ENCODE results near the gene PHKG1. TPM values are rescaled to one million over a fixed set of nuclear protein-coding genes. Genes with fewer than 3 reads are reported as not detected.

The PHKG1 gene
- total and polyA plus RNA-seq, 2 of the 8 experiments (the other 6 are each of a cell fraction or from before 2014, with no cell fraction given), result 0.03 to 0.61 TPM

- H2BK120ac ChIP-seq (replicated peaks; ENCODE audit: low read depth, low read length), result no peak overlapping the region
- no peak for TF ChIP-seq RNF2 (IDR thresholded peaks at IDR 0.05; ENCODE audit: borderline replicate concordance, low read depth, low read length, missing control alignments, poor library complexity, severe bottlenecking)
- no peak for TF ChIP-seq SIRT6 (IDR thresholded peaks at IDR 0.05; ENCODE audit: low read length)
- no peak for TF ChIP-seq PHF8 (conservative IDR thresholded peaks at IDR 0.05; ENCODE audit: low read depth, low read length)
- TF ChIP-seq CBX8 (IDR thresholded peaks at IDR 0.05; ENCODE audit: borderline replicate concordance, low read depth, low read length), result no peak
- no peak for TF ChIP-seq ZNF274 (IDR thresholded peaks at IDR 0.05; ENCODE audit: borderline replicate concordance, extremely low read depth, low read length)
- TF ChIP-seq SUZ12 (IDR thresholded peaks at IDR 0.05; ENCODE audit: low read length), result no peak
Measured at GRCh38 chr7:56091591-56091990, 1.2 kb downstream of the PHKG1 start.

More at GRCh38 chr7:56091591-56091990, 1.2 kb downstream of the PHKG1 start:
- no peak overlapping the region for H4K5ac ChIP-seq (ENCODE audit: insufficient read length, low read depth, low read length)
- no peak overlapping the region for H3K56ac ChIP-seq (replicated peaks; ENCODE audit: insufficient read length, low read depth, low read length)
- no peak overlapping the region for H2BK20ac ChIP-seq (ENCODE audit: low read length)
- no peaks in the 10 kb centered on the region for H3K23me2 ChIP-seq (ENCODE audit: low read depth, low read length)
- POLR2A ChIA-PET (ENCODE audit: partially characterized antibody), result interaction anchor here (1.5 to 3.3 kb wide), 3 partner anchors 9 to 57 kb away, joined by 6 to 18 read pairs (median 7); no protein-coding TSS in a partner anchor
- H3K23ac ChIP-seq (ENCODE audit: insufficient read length), result no peak overlapping the region
- no peaks in the 10 kb centered on the region for H3K36me3 ChIP-seq (ENCODE audit: control insufficient read depth in 2 of 4, insufficient read depth in 4 of 4, low read length in 3 of 4)
- no peaks in the 10 kb centered on the region for H3K27me3 ChIP-seq (replicated peaks in 1 of 4; ENCODE audit: control insufficient read depth in 3 of 4, extremely low read depth in 1 of 4, insufficient read depth in 3 of 4, low read length in 3 of 4)
- H2AK5ac ChIP-seq (ENCODE audit: low read depth, low read length), result no peak overlapping the region
- H4K8ac ChIP-seq (ENCODE audit: extremely low read depth, insufficient read depth, low read length), result no peak overlapping the region
- CTCF ChIA-PET (ENCODE audit: partially characterized antibody), result interaction anchor here (1.0 to 3.8 kb wide), 2 partner anchors 12 to 119 kb away, joined by 3 to 23 read pairs; no protein-coding TSS in a partner anchor
- no peak overlapping the region for H4K91ac ChIP-seq (replicated peaks; ENCODE audit: insufficient read length, low read length)
- H2BK12ac ChIP-seq (ENCODE audit: low read depth, low read length), result no peak overlapping the region
- no peak overlapping the region for H3K9ac ChIP-seq (replicated peaks in 1 of 4; ENCODE audit: extremely low read depth in 1 of 4, low read depth in 3 of 4, low read length in 3 of 4)
- H2BK15ac ChIP-seq (ENCODE audit: low read length), result no peak overlapping the region
- H3K4me3 ChIP-seq (ENCODE audit: extremely low read depth in 1 of 4, insufficient read depth in 2 of 4, low read depth in 3 of 4, low read length in 4 of 4), result no peak overlapping the region
- no peaks in the 10 kb centered on the region; a peak in 2 of 7 replicates for H3K4me1 ChIP-seq (replicated peaks in 1 of 4; ENCODE audit: control insufficient read depth in 3 of 4, insufficient read depth in 4 of 4, low read length in 3 of 4)
- H2AFZ ChIP-seq (ENCODE audit: low read length), result no peak overlapping the region
- H3K79me2 ChIP-seq (ENCODE audit: control insufficient read depth in 1 of 2, insufficient read depth in 2 of 2, low read length in 2 of 2), result no peaks in the 10 kb centered on the region
- no peak overlapping the region for H3K4ac ChIP-seq (replicated peaks; ENCODE audit: insufficient read length, low read depth, low read length)
- H3K27ac ChIP-seq (ENCODE audit: low read depth, low read length), result no peak overlapping the region
- FAIRE-seq, result no peak
- H2BK5ac ChIP-seq (ENCODE audit: low read depth, low read length), result no peak overlapping the region
- DNase-seq (ENCODE audit: low read depth in 1 of 2, low spot score in 2 of 2), result no peak
- H3K14ac ChIP-seq (ENCODE audit: insufficient read length), result no peak overlapping the region
- no peaks in the 10 kb centered on the region for H3K79me1 ChIP-seq (ENCODE audit: low read depth, low read length)
- H3K18ac ChIP-seq (ENCODE audit: extremely low read depth, low read length), result no peak overlapping the region
- no peaks in the 10 kb centered on the region for H4K20me1 ChIP-seq (replicated peaks in 1 of 2; ENCODE audit: control insufficient read depth in 1 of 2, insufficient read depth in 2 of 2, low read length in 2 of 2)
- no peak overlapping the region for H3K4me2 ChIP-seq (ENCODE audit: insufficient read depth in 1 of 2, low read depth in 2 of 2, low read length in 2 of 2)
- peaks cover 0 to 3% of the 10 kb centered on the region in 2 experiments; a peak in 2 of 4 replicates for H3K9me3 ChIP-seq (ENCODE audit: insufficient read depth in 2 of 2, low read depth in 1 of 2, low read length in 1 of 2)
- WGBS, 2 experiments (ENCODE audit: extremely low coverage in 1 of 2, insufficient coverage in 1 of 2, insufficient read length in 1 of 2, insufficient replicate concordance in 2 of 2, low coverage in 1 of 2, low lambda C conversion rate in 2 of 2, missing lambda C conversion rate in 1 of 2), result 84% methylated on average over 3 of the region's 3 CpGs; no CpG with 5 or more reads in 1 of the 2 experiments

All from H1 (cell line).